Lower leg skin (tissue), 4 donors: Measurements from ENCODE around the gene PLCH2. TPM values are rescaled to one million over a fixed set of nuclear protein-coding genes. Genes with fewer than 3 reads are reported as not detected.

Experiments
- DNase-seq, 2 donors: peaks; one replicate each; pipeline ENCODE4 v3.0.0-alpha.2; 2019; ENCODE audit warnings: low spot score in 2 of 2
- H3K4me3 ChIP-seq: fragments of 200-600 bp; sonication (generic); 2 replicates; pipeline ENCODE4 v1.5.1; 2017; ENCODE audit warnings: mild to moderate bottlenecking, low read depth; ENCODE audit not compliant: poor library complexity, severe bottlenecking
- POLR2A ChIP-seq, 2 donors: fragments of 450-650 bp; IDR thresholded peaks; one replicate each; pipeline ENCODE4 v1.6.1; 2016 to 2017; ENCODE audit warnings: antibody characterized with exemption in 2 of 2, mild to moderate bottlenecking in 1 of 2, moderate library complexity in 1 of 2
- WGBS, 2 donors: methylation state at CpG; one replicate each; pipeline ENCODE4 v1.1.5; 2018; 5-methylcytosine and 5-hydroxymethylcytosine counted together
- intact Hi-C: fragments of 100-400 bp; cut with DNase I; formaldehyde crosslinking; loops from one replicate; pipeline ENCODE4 v1.15.0; 2023; ENCODE audit warnings: low total_unique reads
- total RNA-seq, 4 donors: library from RNA; depleted of rRNA; stranded (reverse); fragments of >200 nt; gene quantifications; one replicate each; pipeline ENCODE4 v1.1.0, GENCODE V29; 2016
- TF ChIP-seq, protein P1 (sequence below), 3 donors: fragments of 450-650 bp; IDR thresholded peaks; one replicate each; pipeline ENCODE4 v1.5.1; 2016; ENCODE audit warnings: antibody characterized with exemption in 3 of 3, mild to moderate bottlenecking in 3 of 3, moderate library complexity in 2 of 3

Gene PLCH2
- total RNA-seq, 4 donors from 2014 or later: 83.2 to 170 (median 115) TPM

DNA sequence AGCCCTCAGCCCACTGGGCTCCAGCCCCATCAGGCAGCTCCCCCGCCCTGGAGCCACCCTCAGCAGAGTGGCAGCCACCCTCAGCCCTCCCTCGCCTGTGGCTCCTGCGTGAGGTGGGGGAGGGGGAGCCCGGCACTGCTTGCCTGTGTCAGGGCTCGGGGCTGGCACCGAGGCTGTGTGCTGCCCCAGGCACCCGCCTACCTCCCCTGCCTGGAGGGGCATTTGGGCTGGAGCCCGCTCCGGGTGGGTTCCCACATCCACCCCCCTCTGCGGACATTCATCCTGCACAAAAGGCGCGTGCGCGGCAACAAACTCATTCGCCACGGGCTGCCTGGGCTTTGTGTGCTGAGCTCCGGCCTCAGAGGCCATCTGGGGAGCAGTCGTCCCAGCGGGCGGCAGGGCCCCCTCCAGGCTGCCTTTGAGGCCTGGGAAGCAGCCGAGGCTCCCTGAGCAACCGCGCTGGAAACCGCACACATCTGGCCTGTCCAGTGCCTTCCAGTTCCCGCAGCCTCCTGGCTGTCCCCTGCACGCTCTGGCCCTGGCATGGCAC, 67.5 kb downstream of the PLCH2 start:
- 5 to 15% methylated on average over 11 to 19 of the region's 26 CpGs for WGBS, 2 donors
- no peak for TF ChIP-seq POLR2A (IDR thresholded peaks at IDR 0.05)
- TF ChIP-seq, protein P1, sequence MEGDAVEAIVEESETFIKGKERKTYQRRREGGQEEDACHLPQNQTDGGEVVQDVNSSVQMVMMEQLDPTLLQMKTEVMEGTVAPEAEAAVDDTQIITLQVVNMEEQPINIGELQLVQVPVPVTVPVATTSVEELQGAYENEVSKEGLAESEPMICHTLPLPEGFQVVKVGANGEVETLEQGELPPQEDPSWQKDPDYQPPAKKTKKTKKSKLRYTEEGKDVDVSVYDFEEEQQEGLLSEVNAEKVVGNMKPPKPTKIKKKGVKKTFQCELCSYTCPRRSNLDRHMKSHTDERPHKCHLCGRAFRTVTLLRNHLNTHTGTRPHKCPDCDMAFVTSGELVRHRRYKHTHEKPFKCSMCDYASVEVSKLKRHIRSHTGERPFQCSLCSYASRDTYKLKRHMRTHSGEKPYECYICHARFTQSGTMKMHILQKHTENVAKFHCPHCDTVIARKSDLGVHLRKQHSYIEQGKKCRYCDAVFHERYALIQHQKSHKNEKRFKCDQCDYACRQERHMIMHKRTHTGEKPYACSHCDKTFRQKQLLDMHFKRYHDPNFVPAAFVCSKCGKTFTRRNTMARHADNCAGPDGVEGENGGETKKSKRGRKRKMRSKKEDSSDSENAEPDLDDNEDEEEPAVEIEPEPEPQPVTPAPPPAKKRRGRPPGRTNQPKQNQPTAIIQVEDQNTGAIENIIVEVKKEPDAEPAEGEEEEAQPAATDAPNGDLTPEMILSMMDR (IDR thresholded peaks at IDR 0.05): no peak
- no peak for DNase-seq
- intact Hi-C loops: no loop called here
- no peak overlapping the region for H3K4me3 ChIP-seq

- intact Hi-C loops: no loop called here
- H3K4me3 ChIP-seq: no peak overlapping the region
- 42 to 44% methylated on average over 22 to 24 of the region's 26 CpGs for WGBS, 2 donors
- no peak for TF ChIP-seq POLR2A (IDR thresholded peaks at IDR 0.05)
- TF ChIP-seq, protein P1 (IDR thresholded peaks at IDR 0.05): no peak
- no peak for DNase-seq
Observed at GRCh38 chr1:2544093-2544874, 68.2 kb downstream of the PLCH2 start.

DNA sequence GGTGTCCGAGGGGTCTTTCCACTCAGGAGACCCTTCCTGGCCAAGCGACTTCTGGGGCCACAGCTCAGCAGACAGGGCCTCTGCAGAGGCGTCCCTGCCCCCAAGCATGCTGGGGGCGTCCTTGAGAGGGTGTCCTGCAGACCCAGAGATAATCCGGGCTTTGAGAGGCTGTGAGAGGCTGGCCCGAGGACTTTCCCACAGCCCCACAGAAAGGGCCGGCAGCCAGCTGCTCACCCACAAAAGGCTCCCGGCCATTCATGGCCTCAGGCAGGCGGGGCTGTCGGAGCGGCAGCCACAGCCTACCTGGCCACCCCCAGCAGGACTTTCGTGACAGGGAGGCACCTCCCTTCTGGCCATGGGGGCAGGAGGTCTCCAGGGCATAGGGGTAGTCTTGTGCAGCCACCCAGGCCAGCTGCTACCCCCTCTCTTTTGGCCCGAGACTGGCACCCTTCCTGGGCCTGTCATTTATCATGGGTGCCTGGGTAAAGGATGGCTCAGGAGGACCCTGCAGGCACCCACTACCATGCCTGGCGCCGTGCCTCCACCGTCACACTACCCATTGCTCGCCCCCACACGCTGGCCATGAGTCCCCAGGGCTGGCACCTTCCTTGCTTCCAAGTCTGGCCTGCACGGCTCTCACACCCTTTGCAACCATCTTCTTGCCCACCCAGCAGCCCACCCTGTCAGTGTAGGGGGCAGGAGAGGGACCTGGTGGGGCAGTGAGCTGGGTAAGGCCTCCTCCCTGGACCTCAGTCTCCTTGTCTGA, 69.0 kb downstream of the PLCH2 start:
- no peak overlapping the region for H3K4me3 ChIP-seq
- intact Hi-C loops: no loop called here
- 69 to 77% methylated on average over 10 of the region's 19 CpGs for WGBS, 2 donors
- no peak for DNase-seq
- TF ChIP-seq, protein P1 (IDR thresholded peaks at IDR 0.05): no peak
- no peak for TF ChIP-seq POLR2A (IDR thresholded peaks at IDR 0.05)

DNA sequence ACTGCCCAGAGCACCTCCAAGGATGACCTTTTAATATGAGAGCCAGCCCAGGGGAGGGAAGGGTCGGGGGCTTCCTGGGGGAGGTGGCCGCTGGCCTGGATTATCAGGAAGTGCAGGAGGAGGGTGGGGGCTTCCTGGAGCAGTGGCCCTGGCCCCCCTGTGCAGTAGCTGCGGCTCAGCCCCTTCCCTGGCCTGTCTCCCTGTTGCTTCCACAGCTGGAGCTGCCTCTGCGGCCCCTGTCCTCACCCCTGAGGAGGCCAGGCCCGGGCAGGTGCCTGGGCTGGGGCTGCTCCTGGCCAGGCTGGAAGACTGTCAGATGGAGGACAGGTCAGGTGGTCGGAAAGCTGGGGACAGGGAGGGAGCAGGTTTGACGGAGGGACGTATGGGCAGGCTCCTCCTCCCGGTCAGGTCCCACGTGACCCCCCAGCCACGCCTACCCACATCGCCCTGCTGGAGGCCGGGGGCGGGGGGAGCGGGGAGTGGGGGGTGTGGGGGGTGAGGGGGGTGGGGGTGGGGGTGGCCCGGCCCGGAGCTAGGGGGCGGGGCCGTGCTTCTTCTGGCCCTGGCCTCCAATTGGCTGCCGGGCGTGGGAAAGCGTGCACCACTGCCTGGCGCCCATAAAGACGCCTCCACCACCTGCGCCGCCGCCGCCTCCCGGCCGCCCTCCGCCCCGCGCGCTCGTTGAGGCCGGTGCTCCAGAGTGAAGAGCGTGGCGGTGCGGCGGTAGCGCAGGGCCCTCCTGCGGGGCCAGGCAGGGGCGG, 69.8 kb downstream of the PLCH2 start:
- intact Hi-C loops: no loop called here
- TF ChIP-seq POLR2A (IDR thresholded peaks at IDR 0.05): no peak
- TF ChIP-seq, protein P1 (IDR thresholded peaks at IDR 0.05): no peak
- DNase-seq: peak; percentile 89 to 98
- H3K4me3 ChIP-seq: peak overlapping the region; percentile 16
- 26 to 35% methylated on average over 6 to 7 of the region's 43 CpGs for WGBS, 2 donors

DNA sequence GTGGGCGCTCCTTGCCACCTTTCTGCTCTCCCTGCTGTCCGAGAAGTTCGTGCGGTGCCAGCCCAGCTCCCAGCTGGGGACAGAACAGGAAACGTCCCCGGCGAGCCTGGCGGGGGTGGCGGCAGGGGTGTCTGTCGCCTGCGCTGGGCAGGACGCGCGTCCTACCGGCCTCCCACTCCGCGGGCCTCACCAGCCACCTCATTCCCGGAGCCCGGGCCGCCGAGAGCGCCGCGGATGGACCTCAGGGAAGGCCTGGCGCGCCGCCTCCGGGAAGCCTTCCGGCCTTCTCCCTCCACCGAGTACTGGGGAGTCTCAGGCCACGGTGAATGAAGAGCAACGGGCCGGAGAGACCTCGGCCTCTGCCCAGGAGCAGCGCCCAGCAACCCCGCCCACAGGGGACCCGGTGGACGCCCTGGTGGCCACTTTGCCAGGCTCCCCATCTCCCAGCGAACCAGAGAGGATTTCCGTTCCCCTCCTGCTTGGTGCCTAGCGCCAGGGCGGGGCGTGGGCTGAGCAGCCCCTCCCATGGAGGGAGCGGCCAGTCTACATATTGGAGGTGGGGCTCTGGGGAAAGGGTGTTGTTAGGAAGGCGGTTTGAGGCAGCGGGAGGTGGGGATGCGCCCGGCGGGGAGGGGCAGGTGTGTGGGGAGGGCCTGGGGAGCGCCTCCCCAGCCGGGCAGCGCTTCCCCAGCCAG, 70.6 kb downstream of the PLCH2 start:
- TF ChIP-seq POLR2A (IDR thresholded peaks at IDR 0.05): no peak
- TF ChIP-seq, protein P1 (IDR thresholded peaks at IDR 0.05): no peak
- intact Hi-C loops: no loop called here
- peak; percentile 90 to 97 for DNase-seq
- H3K4me3 ChIP-seq: peak overlapping the region; percentile 16
- WGBS, 2 donors: 0% methylated on average over 18 to 19 of the region's 52 CpGs
